NT2/D1 (cell line): ENCODE results near the gene IST1.

Source experiments
- DNase-seq: peaks from one replicate; pipeline ENCODE4 v3.0.0-alpha.2; 2011; ENCODE audit warnings: low read depth, low spot score
- H3K27me3 ChIP-seq: 2 replicates; pipeline ENCODE4 v1.6.0; 2011; ENCODE audit warnings: mild to moderate bottlenecking; ENCODE audit not compliant: insufficient read length, insufficient read depth
- H3K36me3 ChIP-seq: 2 replicates; pipeline ENCODE4 v1.6.1; 2011; ENCODE audit warnings: mild to moderate bottlenecking, low read length, mixed read lengths; ENCODE audit not compliant: insufficient read depth, insufficient read length
- H3K4me1 ChIP-seq: 2 replicates; pipeline ENCODE4 v1.5.1; 2011; ENCODE audit not compliant: insufficient read depth, insufficient read length
- H3K4me3 ChIP-seq: 2 replicates; pipeline ENCODE4 v1.5.1; 2011; ENCODE audit warnings: low read depth; ENCODE audit not compliant: insufficient read length
- H3K9ac ChIP-seq: 2 replicates; pipeline ENCODE4 v1.6.0; 2011; ENCODE audit warnings: low read depth; ENCODE audit not compliant: insufficient read length
- H3K9me3 ChIP-seq: 2 replicates; pipeline ENCODE4 v1.5.1; 2011; ENCODE audit warnings: mild to moderate bottlenecking, low read length; ENCODE audit not compliant: insufficient read depth
- SUZ12 ChIP-seq: IDR thresholded peaks from 2 replicates; pipeline ENCODE4 v1.6.1; 2011; ENCODE audit not compliant: insufficient read length, insufficient read depth; ENCODE audit errors: extremely low read depth
- YY1 ChIP-seq: IDR thresholded peaks from 2 replicates; pipeline ENCODE4 v1.6.1; 2011; ENCODE audit not compliant: insufficient read length, insufficient read depth
- ZNF274 ChIP-seq: IDR thresholded peaks from 2 replicates; pipeline ENCODE4 v1.6.1; 2011; ENCODE audit warnings: mild to moderate bottlenecking, low read depth, low read length

Gene IST1

GRCh38 chr16:71894921-71895678 lies at the start of gene IST1:
IST1 (plus strand) TSS chr16:71895531; CDS start chr16:71915641, 20,110 bp downstream.
- H3K36me3 ChIP-seq, result peaks cover 14% of the 10 kb centered on the region
- peak; percentile 94 for DNase-seq
- TF ChIP-seq YY1 (peak; percentile 91), SUZ12 (no peak)
- peaks cover 2% of the 10 kb centered on the region for H3K4me1 ChIP-seq
- H3K27me3 ChIP-seq, result no peaks in the 10 kb centered on the region
- H3K9me3 ChIP-seq, result no peaks in the 10 kb centered on the region
- H3K4me3 ChIP-seq, result peak within 1 kb of the TSS; percentile 95
- peak within 1 kb of the TSS; percentile 98 for H3K9ac ChIP-seq

GRCh38 chr16:71845639-71846430 lies 49.5 kb upstream of the IST1 start, which contains the start of gene ATXN1L:
ATXN1L (plus strand) TSS chr16:71845976; CDS start chr16:71849741, 3,765 bp downstream.
- peak; percentile 75 for DNase-seq
- TF ChIP-seq SUZ12, result no peak
- TF ChIP-seq ZNF274, result no peak
- no peak for TF ChIP-seq YY1
- peaks cover 2% of the 10 kb centered on the region for H3K4me1 ChIP-seq
- H3K9me3 ChIP-seq, result no peaks in the 10 kb centered on the region
- H3K4me3 ChIP-seq, result peak within 1 kb of the TSS; percentile 99
- H3K27me3 ChIP-seq, result no peaks in the 10 kb centered on the region
- H3K36me3 ChIP-seq, result peaks cover 33% of the 10 kb centered on the region
- peak within 1 kb of the TSS; percentile 99 for H3K9ac ChIP-seq

DNA sequence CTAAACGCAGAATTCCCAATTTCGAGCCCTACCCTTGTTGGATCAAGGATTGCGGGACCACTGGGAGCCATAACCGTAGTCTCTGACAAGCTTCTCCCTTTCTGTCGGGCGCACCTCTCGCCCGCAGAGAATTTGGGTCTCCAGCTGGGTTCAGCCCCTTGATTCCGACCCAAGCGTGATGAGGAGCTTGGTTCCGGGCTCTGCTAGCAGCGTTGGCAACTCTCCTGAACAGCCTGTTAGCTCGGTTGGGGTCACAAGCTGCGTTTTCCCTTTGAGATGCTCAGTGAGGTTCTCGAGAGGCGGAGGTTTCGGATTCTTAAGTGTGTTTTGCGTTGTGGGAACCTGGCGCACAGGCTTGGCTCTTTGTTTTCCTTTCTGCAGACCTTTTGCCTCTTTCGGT lies 48.9 kb upstream of the IST1 start:
- DNase-seq, result peak; percentile 23

DNA sequence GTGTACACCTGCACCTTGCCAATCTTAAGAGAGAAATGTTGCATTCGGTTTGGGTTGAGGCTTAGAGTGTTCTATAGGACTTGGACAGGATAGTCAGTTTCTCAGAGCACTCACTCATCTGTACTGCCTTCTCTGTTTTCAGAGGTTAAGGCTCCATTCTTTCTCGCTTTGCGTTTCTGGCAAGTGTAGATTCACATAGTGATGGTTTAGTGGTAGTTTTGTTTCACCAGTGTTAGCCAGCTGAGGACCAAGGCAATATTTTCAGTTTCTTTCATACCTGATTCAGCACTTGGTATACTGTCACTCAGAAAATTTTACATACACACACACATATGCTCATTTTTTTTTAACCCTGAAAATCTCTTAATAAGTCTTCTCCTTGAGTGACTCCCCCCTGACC lies 48.2 kb upstream of the IST1 start:
- H3K4me3 ChIP-seq, result peak overlapping the region; percentile 99
- no peak for DNase-seq
- H3K9ac ChIP-seq, result peak overlapping the region; percentile 99
- TF ChIP-seq ZNF274 (no peak), SUZ12 (no peak), YY1 (no peak)
- H3K27me3 ChIP-seq, result no peaks in the 10 kb centered on the region
- peaks cover 45% of the 10 kb centered on the region for H3K36me3 ChIP-seq
- no peaks in the 10 kb centered on the region for H3K9me3 ChIP-seq
- H3K4me1 ChIP-seq, result peaks cover 2% of the 10 kb centered on the region

More for the DNA sequence above, 48.9 kb upstream of the IST1 start:
- peaks cover 39% of the 10 kb centered on the region for H3K36me3 ChIP-seq
- H3K4me3 ChIP-seq, result peak overlapping the region; percentile 99
- peaks cover 2% of the 10 kb centered on the region for H3K4me1 ChIP-seq
- no peaks in the 10 kb centered on the region for H3K27me3 ChIP-seq
- H3K9ac ChIP-seq, result peak overlapping the region; percentile 99
- no peaks in the 10 kb centered on the region for H3K9me3 ChIP-seq
- no peak for TF ChIP-seq SUZ12
- TF ChIP-seq YY1, result no peak
- no peak for TF ChIP-seq ZNF274

GRCh38 chr16:71848622-71849021 lies 46.7 kb upstream of the IST1 start:
- Histone ChIP-seq H3K4me3 (no peak overlapping the region), H3K36me3 (peaks cover 60% of the 10 kb centered on the region)

GRCh38 chr16:71851746-71852145 lies 43.6 kb upstream of the IST1 start:
- Histone ChIP-seq H3K9ac (no peak overlapping the region), H3K36me3 (peaks cover 91% of the 10 kb centered on the region), H3K4me3 (no peak overlapping the region), H3K27me3 (no peaks in the 10 kb centered on the region), H3K4me1 (peaks cover 2% of the 10 kb centered on the region), H3K9me3 (no peaks in the 10 kb centered on the region)
- TF ChIP-seq ZNF274 (no peak), YY1 (no peak), SUZ12 (no peak)
- DNase-seq, result no peak

More at GRCh38 chr16:71848622-71849021, 46.7 kb upstream of the IST1 start:
- Histone ChIP-seq H3K27me3 (no peaks in the 10 kb centered on the region), H3K9ac (no peak overlapping the region), H3K9me3 (no peaks in the 10 kb centered on the region), H3K4me1 (peaks cover 2% of the 10 kb centered on the region)
- TF ChIP-seq YY1 (no peak), SUZ12 (no peak), ZNF274 (no peak)
- no peak for DNase-seq

DNA sequence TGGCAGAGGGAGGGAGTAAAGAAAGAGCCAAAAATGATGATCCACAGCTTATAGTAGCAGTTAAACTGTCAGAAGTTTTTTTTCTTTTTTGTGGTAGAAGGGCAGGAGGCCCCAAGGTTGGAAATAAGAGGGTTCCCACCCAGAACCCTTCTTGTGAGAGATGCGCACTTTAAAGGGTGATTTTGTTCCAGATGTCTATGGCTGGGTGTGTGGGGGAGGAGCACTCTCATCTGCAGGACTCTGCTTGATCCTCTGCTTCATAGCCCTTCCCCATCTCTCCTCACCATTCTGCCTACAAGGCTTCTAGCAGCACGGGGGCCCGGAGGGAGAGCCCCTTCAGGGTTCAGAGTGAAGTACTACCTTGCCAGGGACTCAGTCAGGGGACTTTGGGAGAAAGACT lies 43.2 kb upstream of the IST1 start:
- Histone ChIP-seq H3K9ac (no peak overlapping the region), H3K36me3 (peaks cover 92% of the 10 kb centered on the region)

More for the DNA sequence above, 43.2 kb upstream of the IST1 start:
- TF ChIP-seq SUZ12 (no peak), ZNF274 (no peak), YY1 (no peak)
- DNase-seq, result no peak
- no peaks in the 10 kb centered on the region for H3K4me1 ChIP-seq
- H3K27me3 ChIP-seq, result no peaks in the 10 kb centered on the region
- H3K9me3 ChIP-seq, result no peaks in the 10 kb centered on the region
- no peak overlapping the region for H3K4me3 ChIP-seq
